HG02678 (cell line): ENCODE results near the gene TEX36.
"Not testable (repeated sequence)": the region's sequence is repeated elsewhere in the genome, so short reads cannot be mapped to it uniquely, and the experiment has no call there.

Source experiments
- ATAC-seq: cut with Tn5 transposase; IDR thresholded peaks from one replicate; pipeline ENCODE4 v1.9.1; 2021; ENCODE audit warnings: mild to moderate bottlenecking, moderate library complexity; ENCODE audit not compliant: unreplicated experiment

The TEX36 gene

DNA sequence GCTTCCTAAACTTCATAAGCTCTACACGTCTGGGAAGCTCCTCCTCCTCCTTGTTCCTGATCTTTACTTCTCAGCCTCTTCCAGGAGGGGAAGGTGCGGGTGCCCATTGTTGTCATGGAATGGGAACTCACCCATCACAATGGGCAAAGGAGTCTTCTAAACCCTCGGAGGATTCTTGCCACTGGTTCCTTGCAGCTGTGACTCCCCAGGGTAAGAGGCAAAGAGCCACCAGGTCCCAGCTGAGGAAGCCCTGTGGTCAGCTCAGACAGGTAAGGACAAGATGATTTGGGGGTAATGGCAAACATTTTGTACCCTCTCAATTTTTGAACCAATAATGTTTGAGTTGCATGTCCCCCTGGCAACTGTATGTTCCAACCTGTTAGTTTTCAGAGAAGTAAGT lies at the start of gene TEX36:
Gene TEX36 (minus strand): TSS at position 101 of the 400 bp plus-strand sequence. CDS start 174 bp downstream, outside the sequence.
- ATAC-seq = no peak

DNA sequence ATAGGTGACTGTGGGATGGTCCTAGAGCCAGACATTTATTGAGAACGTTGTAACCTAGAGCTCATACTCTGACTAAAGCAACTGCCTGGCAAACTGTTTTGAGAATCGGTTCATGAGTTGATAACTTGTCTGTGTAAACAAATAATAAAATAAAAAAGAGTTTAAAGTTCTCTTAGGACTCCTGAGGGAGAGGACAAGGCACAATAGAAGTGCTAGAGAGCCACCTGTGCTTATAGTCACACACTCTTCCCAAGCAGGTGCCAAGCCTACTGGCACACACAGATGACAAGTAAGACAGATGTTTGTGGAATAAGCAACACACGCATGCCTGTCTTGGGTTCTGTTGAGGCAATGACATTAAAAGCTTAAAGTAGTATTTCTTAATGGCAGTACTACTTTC lies 44.5 kb upstream of the TEX36 start:
- no peak for ATAC-seq

GRCh38 chr10:125726914-125727313 lies 44.0 kb upstream of the TEX36 start:
- no peak for ATAC-seq

- no peak for ATAC-seq
Observed at GRCh38 chr10:125722811-125723210, 39.8 kb upstream of the TEX36 start.

DNA sequence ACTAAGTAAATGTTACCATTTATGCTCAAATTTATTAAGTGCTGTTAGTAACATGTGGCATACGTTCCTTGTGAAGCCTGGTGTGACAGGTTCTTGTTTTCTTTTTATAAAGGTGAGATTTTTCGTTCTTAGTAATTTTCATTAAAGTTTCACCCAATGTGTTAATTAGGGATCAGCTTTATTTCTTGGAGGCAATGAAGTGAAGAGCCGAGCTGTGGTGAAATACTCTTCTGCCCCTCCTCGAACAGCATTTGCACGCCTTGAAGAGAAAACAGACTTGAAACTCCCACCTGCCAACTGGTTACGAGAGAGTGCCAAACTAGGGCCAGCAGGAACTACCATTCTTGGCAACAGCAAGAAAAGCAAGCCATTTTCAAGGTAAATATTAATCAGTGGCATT lies 38.1 kb upstream of the TEX36 start:
- peak; percentile 46 for ATAC-seq

GRCh38 chr10:125720002-125720382 lies 37.0 kb upstream of the TEX36 start:
- no peak for ATAC-seq

GRCh38 chr10:125719173-125720001 lies 36.4 kb upstream of the TEX36 start, which contains the start of gene EDRF1:
Gene EDRF1, plus strand, starts transcription at chr10:125719709. Its CDS starts 99 bp downstream, at chr10:125719808.
- ATAC-seq = peak; percentile 86

DNA sequence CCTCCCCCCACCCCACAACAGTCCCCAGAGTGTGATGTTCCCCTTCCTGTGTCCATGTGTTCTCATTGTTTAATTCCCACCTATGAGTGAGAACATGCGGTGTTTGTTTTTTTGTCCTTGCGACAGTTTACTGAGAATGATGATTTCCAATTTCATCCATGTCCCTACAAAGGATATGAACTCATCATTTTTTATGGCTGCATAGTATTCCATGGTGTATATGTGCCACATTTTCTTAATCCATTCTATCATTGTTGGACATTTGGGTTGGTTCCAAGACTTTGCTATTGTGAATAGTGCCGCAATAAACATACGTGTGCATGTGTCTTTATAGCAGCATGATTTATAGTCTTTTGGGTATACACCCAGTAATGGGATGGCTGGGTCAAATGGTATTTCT lies 31.8 kb upstream of the TEX36 start:
- not testable (repeated sequence) for ATAC-seq

GRCh38 chr10:125711110-125711750 lies 28.3 kb upstream of the TEX36 start:
- no peak for ATAC-seq

GRCh38 chr10:125709553-125710474 lies 26.9 kb upstream of the TEX36 start:
- ATAC-seq = no peak

- peak; percentile 55 for ATAC-seq
Observed at GRCh38 chr10:125708971-125709503, 26.1 kb upstream of the TEX36 start.

DNA sequence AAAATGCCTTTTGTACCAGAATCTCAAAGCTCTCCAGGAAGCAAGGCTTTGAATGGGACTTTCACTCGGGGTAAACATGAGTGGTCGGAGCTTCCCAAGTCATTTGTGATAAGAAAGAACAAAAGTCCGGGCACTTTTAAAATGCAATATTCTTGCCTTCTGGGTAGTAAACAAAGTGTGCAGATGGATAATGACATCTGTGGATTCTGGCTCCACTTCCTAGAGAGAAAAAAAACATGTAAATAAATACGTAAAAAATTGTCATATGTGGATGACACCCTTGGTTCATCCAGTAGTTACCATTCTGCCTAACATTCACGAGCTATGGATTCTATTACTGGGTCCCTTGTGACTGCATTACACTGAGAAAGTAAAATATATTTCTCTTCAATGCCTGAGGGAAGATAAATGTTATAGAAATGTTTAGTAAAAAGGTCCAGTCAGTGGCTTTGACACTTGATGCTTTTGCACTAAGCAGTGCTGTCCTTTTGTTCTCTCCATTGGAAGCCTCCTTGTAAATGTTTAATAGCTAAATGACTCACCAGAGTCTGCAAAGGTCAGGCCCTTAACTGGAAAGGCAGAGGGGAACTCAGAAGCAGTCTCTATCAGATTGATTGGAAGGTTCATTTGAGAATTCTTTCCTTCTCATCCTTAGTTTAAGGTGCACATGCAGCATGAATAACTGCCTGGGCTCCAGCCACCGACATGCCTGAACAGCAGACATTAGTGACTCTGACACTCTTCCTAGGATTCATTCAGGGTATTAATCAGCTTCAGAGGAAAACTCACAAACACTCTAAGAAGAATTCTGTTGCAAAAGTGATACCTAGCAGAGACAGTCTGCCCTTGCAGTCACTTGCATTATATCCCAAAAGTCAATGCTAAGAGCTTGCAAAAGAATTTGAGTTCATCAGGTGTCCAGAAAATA lies 24.8 kb upstream of the TEX36 start:
- peak; percentile 55 for ATAC-seq

GRCh38 chr10:125700355-125700911 lies 17.5 kb upstream of the TEX36 start:
- ATAC-seq = no peak

- ATAC-seq = peak; percentile 48
Observed at GRCh38 chr10:125699562-125700143, 16.7 kb upstream of the TEX36 start.

DNA sequence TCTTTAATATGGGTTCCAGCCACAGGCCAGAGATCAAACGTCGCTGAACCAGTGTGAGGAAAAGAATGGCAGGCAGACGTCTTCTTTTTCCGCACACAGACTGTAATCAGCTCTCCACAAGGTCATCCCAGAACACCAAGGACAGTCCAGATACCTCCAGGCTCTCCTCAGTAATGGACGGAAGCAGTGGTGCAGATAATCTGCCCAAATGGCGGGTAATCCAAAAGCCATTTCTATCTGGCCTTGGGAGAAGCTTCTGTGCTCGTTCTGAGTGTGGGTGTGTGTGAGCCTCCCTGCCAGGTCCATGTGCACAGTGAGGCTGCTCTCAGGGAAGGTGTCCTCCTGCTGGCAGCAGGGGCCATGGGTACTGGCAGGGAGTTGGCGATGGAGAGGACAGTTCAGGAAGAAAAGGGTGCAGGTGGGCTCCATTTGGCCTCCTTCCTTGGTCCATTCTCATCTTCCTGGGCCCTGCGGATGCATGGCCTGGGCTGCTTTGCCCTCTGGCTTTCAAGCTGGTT lies 15.6 kb upstream of the TEX36 start:
- ATAC-seq = no peak

GRCh38 chr10:125696884-125697283 lies 13.9 kb upstream of the TEX36 start:
- not testable (repeated sequence) for ATAC-seq

DNA sequence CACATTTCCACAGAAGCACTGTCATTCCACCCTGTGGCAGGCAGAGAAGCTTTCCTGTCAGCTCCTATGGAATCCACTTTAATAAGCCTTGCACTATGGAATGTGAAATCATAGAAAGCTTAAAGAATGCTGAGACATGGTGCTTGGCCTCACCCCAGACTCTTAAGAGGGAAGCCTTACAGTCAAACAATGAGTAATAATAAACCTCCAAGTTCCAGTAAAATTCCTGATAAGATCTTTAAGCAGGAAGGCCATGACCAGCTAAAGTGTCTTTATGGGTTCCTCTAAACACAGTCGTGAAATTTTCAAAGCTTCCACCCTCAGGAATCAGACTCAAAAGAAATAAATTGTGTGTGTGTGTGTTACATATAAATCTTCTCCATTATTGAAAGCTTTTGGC lies 11.9 kb upstream of the TEX36 start:
- no peak for ATAC-seq

DNA sequence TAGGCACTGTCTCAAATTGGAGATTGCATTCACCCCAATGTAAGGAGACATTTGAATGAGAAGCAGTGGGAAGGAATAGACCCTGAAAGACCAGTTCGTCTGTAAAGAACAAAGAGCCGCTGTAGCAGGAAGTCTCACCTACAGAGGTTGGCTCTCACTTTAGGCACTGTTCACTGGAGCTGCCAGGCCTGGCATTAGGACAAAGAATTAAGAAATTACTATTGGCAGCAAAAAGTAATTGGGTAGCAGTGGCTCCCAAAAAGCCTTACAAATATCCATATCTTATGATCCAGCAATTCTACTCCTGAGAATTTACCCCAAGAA lies 10.5 kb upstream of the TEX36 start:
- no peak for ATAC-seq
